ENCODE results near the gene CDCA4. TPM values are rescaled to one million over a fixed set of nuclear protein-coding genes. Genes with fewer than 3 reads are reported as not detected.
A peak's percentile ranks its signal among the peaks of the same experiment; 100 is the strongest.

The CDCA4 gene
- total and polyA plus RNA-seq, 10 of the 15 experiments (the other 5 are each of a cell fraction or from before 2014, with no cell fraction given) = 10.4 to 64.0 (median 52.1) TPM

DNA sequence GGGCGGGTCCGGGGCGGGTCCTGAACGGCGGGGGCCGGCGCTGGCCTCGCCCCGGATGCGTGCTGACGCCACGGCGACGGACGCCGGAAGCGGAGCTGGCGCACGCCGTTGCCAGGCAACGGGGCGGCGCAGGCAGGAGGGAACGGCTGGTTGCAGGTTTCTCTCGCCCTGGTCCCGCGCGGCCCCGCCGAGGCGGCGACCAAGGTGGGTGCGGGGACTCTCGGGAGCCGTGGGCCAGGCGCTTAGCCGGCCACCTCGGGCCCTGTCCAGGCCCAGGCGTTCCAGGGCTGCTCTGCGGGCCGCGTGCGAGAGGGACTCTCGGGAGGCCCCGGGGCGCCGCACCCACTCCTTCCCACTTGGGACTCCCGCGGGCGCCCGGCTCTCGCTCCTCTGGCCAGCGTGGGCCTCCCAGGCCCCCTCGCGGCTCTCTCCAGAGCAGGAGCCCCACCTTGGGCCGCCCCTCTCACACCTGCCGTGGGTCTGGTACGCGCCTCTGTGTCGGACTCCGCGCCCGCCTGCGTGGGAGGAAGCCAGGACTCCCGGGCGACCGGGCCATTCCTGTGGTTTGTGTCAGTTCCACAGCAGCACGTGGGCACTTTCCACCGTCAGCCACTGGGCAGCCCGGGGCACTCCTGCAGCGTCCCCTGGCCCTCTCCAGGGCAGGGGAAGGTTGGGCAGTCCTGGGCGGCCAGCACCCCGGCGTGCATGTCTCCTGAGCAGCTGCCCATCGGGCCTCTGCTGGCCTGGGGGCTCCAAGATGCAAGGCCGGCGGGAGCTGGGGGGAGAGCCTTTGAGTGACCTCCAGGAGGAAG lies 35.0 kb downstream of the CDCA4 start, which contains the start of gene CLBA1:
Gene CLBA1 (plus strand): TSS at position 114 of the 812 bp plus-strand sequence. CDS start 644 bp downstream, at position 758.
- intact Hi-C loops (cut with micrococcal nuclease; ENCODE audit: unreplicated experiment) = no loop called here
- peak within 1 kb of the TSS; percentile 55 for H2AFZ ChIP-seq (ENCODE audit: control insufficient read depth, low read depth, low read length)
- TF ChIP-seq CEBPB (IDR thresholded peaks at IDR 0.05; ENCODE audit: borderline replicate concordance in 1 of 2, low read depth in 2 of 2, low read length in 2 of 2) = no peak
- TF ChIP-seq BMI1 (IDR thresholded peaks at IDR 0.05; ENCODE audit: borderline replicate concordance) = peak; percentile 94
- no peak for TF ChIP-seq TARDBP (IDR thresholded peaks at IDR 0.05; ENCODE audit: borderline replicate concordance)
- TF ChIP-seq CHD4 (IDR thresholded peaks at IDR 0.05) = no peak
- TF ChIP-seq, protein P1, sequence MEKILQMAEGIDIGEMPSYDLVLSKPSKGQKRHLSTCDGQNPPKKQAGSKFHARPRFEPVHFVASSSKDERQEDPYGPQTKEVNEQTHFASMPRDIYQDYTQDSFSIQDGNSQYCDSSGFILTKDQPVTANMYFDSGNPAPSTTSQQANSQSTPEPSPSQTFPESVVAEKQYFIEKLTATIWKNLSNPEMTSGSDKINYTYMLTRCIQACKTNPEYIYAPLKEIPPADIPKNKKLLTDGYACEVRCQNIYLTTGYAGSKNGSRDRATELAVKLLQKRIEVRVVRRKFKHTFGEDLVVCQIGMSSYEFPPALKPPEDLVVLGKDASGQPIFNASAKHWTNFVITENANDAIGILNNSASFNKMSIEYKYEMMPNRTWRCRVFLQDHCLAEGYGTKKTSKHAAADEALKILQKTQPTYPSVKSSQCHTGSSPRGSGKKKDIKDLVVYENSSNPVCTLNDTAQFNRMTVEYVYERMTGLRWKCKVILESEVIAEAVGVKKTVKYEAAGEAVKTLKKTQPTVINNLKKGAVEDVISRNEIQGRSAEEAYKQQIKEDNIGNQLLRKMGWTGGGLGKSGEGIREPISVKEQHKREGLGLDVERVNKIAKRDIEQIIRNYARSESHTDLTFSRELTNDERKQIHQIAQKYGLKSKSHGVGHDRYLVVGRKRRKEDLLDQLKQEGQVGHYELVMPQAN (conservative IDR thresholded peaks at IDR 0.05) = peak; percentile 94
- TF ChIP-seq SIN3A (IDR thresholded peaks at IDR 0.05; ENCODE audit: low read depth, low read length) = peak; percentile 49; the same call in 1 of the 2 replicates
- TF ChIP-seq MXI1 (IDR thresholded peaks at IDR 0.05; ENCODE audit: low read depth, low read length) = peak; percentile 88
- TF ChIP-seq NR2F1 (conservative IDR thresholded peaks at IDR 0.05) = peak; percentile 27; the same call in 1 of the 2 replicates
- TF ChIP-seq ZNF687 (IDR thresholded peaks at IDR 0.05) = 0 out of 2 replicates have a peak, but pooled peaks have one; percentile 25
- peak in 1 of 2 experiments; percentile 82; a peak in 2 of 3 replicates for TF ChIP-seq EGR1 (IDR thresholded peaks at IDR 0.05; ENCODE audit: borderline replicate concordance in 1 of 2, low read depth in 2 of 2, low read length in 2 of 2)
- TF ChIP-seq, protein P2, sequence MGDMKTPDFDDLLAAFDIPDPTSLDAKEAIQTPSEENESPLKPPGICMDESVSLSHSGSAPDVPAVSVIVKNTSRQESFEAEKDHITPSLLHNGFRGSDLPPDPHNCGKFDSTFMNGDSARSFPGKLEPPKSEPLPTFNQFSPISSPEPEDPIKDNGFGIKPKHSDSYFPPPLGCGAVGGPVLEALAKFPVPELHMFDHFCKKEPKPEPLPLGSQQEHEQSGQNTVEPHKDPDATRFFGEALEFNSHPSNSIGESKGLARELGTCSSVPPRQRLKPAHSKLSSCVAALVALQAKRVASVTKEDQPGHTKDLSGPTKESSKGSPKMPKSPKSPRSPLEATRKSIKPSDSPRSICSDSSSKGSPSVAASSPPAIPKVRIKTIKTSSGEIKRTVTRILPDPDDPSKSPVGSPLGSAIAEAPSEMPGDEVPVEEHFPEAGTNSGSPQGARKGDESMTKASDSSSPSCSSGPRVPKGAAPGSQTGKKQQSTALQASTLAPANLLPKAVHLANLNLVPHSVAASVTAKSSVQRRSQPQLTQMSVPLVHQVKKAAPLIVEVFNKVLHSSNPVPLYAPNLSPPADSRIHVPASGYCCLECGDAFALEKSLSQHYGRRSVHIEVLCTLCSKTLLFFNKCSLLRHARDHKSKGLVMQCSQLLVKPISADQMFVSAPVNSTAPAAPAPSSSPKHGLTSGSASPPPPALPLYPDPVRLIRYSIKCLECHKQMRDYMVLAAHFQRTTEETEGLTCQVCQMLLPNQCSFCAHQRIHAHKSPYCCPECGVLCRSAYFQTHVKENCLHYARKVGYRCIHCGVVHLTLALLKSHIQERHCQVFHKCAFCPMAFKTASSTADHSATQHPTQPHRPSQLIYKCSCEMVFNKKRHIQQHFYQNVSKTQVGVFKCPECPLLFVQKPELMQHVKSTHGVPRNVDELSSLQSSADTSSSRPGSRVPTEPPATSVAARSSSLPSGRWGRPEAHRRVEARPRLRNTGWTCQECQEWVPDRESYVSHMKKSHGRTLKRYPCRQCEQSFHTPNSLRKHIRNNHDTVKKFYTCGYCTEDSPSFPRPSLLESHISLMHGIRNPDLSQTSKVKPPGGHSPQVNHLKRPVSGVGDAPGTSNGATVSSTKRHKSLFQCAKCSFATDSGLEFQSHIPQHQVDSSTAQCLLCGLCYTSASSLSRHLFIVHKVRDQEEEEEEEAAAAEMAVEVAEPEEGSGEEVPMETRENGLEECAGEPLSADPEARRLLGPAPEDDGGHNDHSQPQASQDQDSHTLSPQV (IDR thresholded peaks at IDR 0.05) = no peak

More for the DNA sequence above, 35.0 kb downstream of the CDCA4 start, which contains the start of gene CLBA1:
- Histone ChIP-seq H3K9ac (ENCODE audit: control insufficient read depth, insufficient read depth, low read length) (peak within 1 kb of the TSS; percentile 28; the same call in 1 of the 2 replicates), H4K20me1 (ENCODE audit: control insufficient read depth, insufficient read depth) (no peaks in the 10 kb centered on the region), H3K4me1 (ENCODE audit: control insufficient read depth, insufficient read depth, low read length) (no peaks in the 10 kb centered on the region), H3K9me3 (replicated peaks; ENCODE audit: control insufficient read depth, insufficient read depth, low read length) (no peaks in the 10 kb centered on the region), H3K79me2 (ENCODE audit: control insufficient read depth, insufficient read depth, low read length) (no peaks in the 10 kb centered on the region), H3K4me2 (ENCODE audit: control insufficient read depth, insufficient read depth) (peak within 1 kb of the TSS; percentile 56), H3K27me3 (replicated peaks in 1 of 2; ENCODE audit: control insufficient read depth in 2 of 2, insufficient read depth in 2 of 2, low read length in 1 of 2) (no peaks in the 10 kb centered on the region; a peak in 1 of 4 replicates), H3K36me3 (ENCODE audit: control insufficient read depth in 2 of 2, insufficient read depth in 2 of 2, low read length in 1 of 2) (no peaks in the 10 kb centered on the region), H3K27ac (ENCODE audit: control insufficient read depth, insufficient read depth) (no peak within 1 kb of the TSS), H3K4me3 (peak within 1 kb of the TSS; percentile 74)
- SMC1A ChIA-PET (ENCODE audit: uncharacterized antibody, unreplicated experiment) = interaction anchor here (1.0 kb wide), 1 partner anchor 33 kb away, joined by 4 read pairs; no protein-coding TSS in a partner anchor
- FAIRE-seq (peak; percentile 91), ATAC-seq (peak; percentile 97), DNase-seq (ENCODE audit: low read depth, low spot score) (peak; percentile 55)
- no TSS peak for BruUV-seq (replicated peaks)
- POLR2A ChIA-PET = interaction anchor here (0.7 to 1.8 kb wide), 5 partner anchors 18 to 1450 kb away, joined by 3 to 7 read pairs (median 4); partner anchors contain the start of gene CDCA4
- in situ Hi-C loops (cut with MboI) = no loop called here
- RAD21 ChIA-PET (ENCODE audit: unreplicated experiment) = interaction anchor here (0.8 to 3.0 kb wide), 5 partner anchors 28 to 80 kb away, joined by 4 to 15 read pairs (median 4); partner anchors contain the start of genes CDCA4 and GPR132
- 4% methylated on average over 43 of the region's 77 CpGs for WGBS (ENCODE audit: insufficient coverage, insufficient replicate concordance, low lambda C conversion rate, missing lambda C conversion rate)
- CTCF ChIA-PET = interaction anchor here (1.1 to 1.4 kb wide), 2 partner anchors 11 to 59 kb away, joined by 5 to 6 read pairs; no protein-coding TSS in a partner anchor

All from GM12878 (cell line).